K562 (cell line): Measurements from ENCODE around the gene EFCAB12. TPM values are rescaled to one million over a fixed set of nuclear protein-coding genes. Genes with fewer than 3 reads are reported as not detected.

ENCODE experiments used
- ETV6 ChIP-seq, 3 experiments: fragments of 150-350 bp in 1 of 3; sonication (generic) in 1 of 3; formaldehyde crosslinking in 1 of 3; IDR thresholded peaks; 2 replicates each; pipeline versions ENCODE4 v1.6.1 to v1.8.0; 2014 to 2022; ENCODE audit warnings: borderline replicate concordance in 2 of 3, low read depth in 2 of 3, antibody characterized with exemption in 1 of 3, low read length in 1 of 3, mild to moderate bottlenecking in 1 of 3, missing genetic modification reagents in 1 of 3
- FOXP1 ChIP-seq: sonication (generic); formaldehyde crosslinking; IDR thresholded peaks from 2 replicates; pipeline ENCODE4 v1.8.0; 2022; ENCODE audit warnings: mild to moderate bottlenecking, missing genetic modification reagents
- POLR2A ChIP-seq: fragments of 450-650 bp; conservative IDR thresholded peaks from 2 replicates; pipeline ENCODE4 v1.6.1; 2016
- RBM17 ChIP-seq: fragments of 200-400 bp; formaldehyde crosslinking; IDR thresholded peaks from 2 replicates; pipeline ENCODE4 v1.6.1; 2017; ENCODE audit warnings: low read depth, mild to moderate bottlenecking, low read length, borderline replicate concordance
- SAFB ChIP-seq: fragments of 200-400 bp; formaldehyde crosslinking; IDR thresholded peaks from 2 replicates; pipeline ENCODE4 v1.6.1; 2017; ENCODE audit warnings: low read depth, low read length, borderline replicate concordance
- WHSC1 ChIP-seq: IDR thresholded peaks from one replicate; pipeline ENCODE4 v1.6.1; 2012; ENCODE audit warnings: low read length, control low read depth, inconsistent platforms
- YBX1 ChIP-seq: fragments of 450-650 bp; IDR thresholded peaks from 2 replicates; pipeline ENCODE4 v1.7.1; 2016; ENCODE audit warnings: mild to moderate bottlenecking
- ZBTB17 ChIP-seq: fragments of 450-650 bp; formaldehyde crosslinking; IDR thresholded peaks from 2 replicates; pipeline ENCODE4 v1.4.0; 2020; ENCODE audit warnings: mild to moderate bottlenecking
- ZNF212 ChIP-seq: fragments of 450-650 bp; formaldehyde crosslinking; IDR thresholded peaks from 2 replicates; pipeline ENCODE4 v1.4.0; 2020; ENCODE audit warnings: mild to moderate bottlenecking
- ZNF311 ChIP-seq: fragments of 250-450 bp; sonication (Bioruptor Pico); IDR thresholded peaks from 2 replicates; pipeline ENCODE4 v1.4.0; 2020; ENCODE audit warnings: mild to moderate bottlenecking, moderate library complexity
- polyA plus RNA-seq, 8 experiments: library from polyadenylated mRNA; depleted of rRNA in 4 of 8; stranded (reverse) in 5 of 8; unstranded in 3 of 8; fragments of >200 nt; fragmentation: Nextera tagmentation in 2 of 8; fragmentation: Illumina TruSeq in 1 of 8; extraction: Ambion mirVana in 2 of 8; extraction: Trizol in 1 of 8; gene quantifications; 2 replicates each; pipeline versions ENCODE4 v1.2.1 to v1.2.3, GENCODE V29; 2011 to 2014; ENCODE audit warnings: inconsistent platforms in 1 of 8, missing spikeins in 1 of 8
- total RNA-seq, 7 experiments: library from RNA; depleted of rRNA in 6 of 7; stranded (reverse); fragments of >200 nt in 6 of 7; fragmentation: Illumina TruSeq in 2 of 7; extraction: Trizol in 2 of 7; gene quantifications; 2 replicates each; pipeline versions ENCODE4 v1.2.1 to v1.2.3, GENCODE V29; 2011 to 2021; ENCODE audit warnings: low replicate concordance in 1 of 7
- TF ChIP-seq, protein P1 (sequence below), 2 experiments: fragments of 450-650 bp; IDR thresholded peaks; 2 replicates each; pipeline ENCODE4 v1.6.1; 2016; ENCODE audit warnings: mild to moderate bottlenecking in 2 of 2, borderline replicate concordance in 1 of 2, low read depth in 1 of 2, moderate library complexity in 1 of 2
- TF ChIP-seq, protein P2 (sequence below): fragments of 450-650 bp; conservative IDR thresholded peaks from 2 replicates; pipeline ENCODE4 v1.6.1; 2016; ENCODE audit warnings: missing genetic modification characterization, low read depth, mild to moderate bottlenecking, missing compliant biosample characterization, moderate library complexity
- TF ChIP-seq, protein P3 (sequence below): fragments of 200-400 bp; formaldehyde crosslinking; IDR thresholded peaks from 2 replicates; pipeline ENCODE4 v1.6.1; 2017; ENCODE audit warnings: mild to moderate bottlenecking, low read depth, low read length, moderate library complexity
- TF ChIP-seq, protein P4 (sequence below): fragments of 450-650 bp; formaldehyde crosslinking; conservative IDR thresholded peaks from 2 replicates; pipeline ENCODE4 v1.4.0; 2022; ENCODE audit warnings: mild to moderate bottlenecking, missing genetic modification characterization

The EFCAB12 gene
- total and polyA plus RNA-seq, 9 of the 15 experiments (the other 6 are each of a cell fraction or from before 2014, with no cell fraction given), result 0.08 to 0.95 (median 0.56) TPM; not detected in 1

DNA sequence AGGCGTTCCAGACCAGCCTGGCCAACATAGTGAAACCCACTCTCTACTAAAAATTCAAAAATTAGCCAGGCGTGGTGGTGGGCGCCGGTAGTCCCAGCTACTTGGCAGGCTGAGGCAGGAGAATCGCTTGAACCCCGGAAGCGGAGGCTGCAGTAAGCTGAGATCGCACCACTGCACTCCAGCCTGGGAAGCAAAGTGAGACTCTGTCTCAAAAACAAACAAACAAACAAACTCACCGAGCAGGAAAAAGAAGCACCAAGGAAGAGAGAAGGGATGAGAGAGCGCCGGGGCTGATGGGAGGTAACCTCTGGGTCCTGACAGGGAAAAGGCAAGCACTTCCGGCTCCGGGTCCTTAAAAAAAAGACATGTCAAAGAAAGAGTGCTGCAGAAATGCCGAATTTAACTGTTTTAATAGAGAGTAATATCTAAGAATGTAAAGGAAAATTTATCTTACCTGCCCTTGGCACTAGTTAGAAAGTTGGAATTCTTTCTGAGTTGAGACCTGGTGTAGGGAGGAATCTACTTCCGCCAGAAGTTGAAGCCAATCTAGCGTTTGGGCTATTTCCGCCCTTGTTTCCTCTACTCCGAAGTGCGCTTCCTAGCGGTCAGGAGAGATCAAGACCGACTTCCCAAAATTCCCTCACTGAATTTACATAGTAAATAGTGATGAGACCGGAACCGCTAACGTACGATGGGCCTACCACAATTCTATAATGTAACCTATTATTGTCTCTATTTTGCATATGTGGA lies 29.1 kb downstream of the EFCAB12 start (continued):
- TF ChIP-seq, protein P1, sequence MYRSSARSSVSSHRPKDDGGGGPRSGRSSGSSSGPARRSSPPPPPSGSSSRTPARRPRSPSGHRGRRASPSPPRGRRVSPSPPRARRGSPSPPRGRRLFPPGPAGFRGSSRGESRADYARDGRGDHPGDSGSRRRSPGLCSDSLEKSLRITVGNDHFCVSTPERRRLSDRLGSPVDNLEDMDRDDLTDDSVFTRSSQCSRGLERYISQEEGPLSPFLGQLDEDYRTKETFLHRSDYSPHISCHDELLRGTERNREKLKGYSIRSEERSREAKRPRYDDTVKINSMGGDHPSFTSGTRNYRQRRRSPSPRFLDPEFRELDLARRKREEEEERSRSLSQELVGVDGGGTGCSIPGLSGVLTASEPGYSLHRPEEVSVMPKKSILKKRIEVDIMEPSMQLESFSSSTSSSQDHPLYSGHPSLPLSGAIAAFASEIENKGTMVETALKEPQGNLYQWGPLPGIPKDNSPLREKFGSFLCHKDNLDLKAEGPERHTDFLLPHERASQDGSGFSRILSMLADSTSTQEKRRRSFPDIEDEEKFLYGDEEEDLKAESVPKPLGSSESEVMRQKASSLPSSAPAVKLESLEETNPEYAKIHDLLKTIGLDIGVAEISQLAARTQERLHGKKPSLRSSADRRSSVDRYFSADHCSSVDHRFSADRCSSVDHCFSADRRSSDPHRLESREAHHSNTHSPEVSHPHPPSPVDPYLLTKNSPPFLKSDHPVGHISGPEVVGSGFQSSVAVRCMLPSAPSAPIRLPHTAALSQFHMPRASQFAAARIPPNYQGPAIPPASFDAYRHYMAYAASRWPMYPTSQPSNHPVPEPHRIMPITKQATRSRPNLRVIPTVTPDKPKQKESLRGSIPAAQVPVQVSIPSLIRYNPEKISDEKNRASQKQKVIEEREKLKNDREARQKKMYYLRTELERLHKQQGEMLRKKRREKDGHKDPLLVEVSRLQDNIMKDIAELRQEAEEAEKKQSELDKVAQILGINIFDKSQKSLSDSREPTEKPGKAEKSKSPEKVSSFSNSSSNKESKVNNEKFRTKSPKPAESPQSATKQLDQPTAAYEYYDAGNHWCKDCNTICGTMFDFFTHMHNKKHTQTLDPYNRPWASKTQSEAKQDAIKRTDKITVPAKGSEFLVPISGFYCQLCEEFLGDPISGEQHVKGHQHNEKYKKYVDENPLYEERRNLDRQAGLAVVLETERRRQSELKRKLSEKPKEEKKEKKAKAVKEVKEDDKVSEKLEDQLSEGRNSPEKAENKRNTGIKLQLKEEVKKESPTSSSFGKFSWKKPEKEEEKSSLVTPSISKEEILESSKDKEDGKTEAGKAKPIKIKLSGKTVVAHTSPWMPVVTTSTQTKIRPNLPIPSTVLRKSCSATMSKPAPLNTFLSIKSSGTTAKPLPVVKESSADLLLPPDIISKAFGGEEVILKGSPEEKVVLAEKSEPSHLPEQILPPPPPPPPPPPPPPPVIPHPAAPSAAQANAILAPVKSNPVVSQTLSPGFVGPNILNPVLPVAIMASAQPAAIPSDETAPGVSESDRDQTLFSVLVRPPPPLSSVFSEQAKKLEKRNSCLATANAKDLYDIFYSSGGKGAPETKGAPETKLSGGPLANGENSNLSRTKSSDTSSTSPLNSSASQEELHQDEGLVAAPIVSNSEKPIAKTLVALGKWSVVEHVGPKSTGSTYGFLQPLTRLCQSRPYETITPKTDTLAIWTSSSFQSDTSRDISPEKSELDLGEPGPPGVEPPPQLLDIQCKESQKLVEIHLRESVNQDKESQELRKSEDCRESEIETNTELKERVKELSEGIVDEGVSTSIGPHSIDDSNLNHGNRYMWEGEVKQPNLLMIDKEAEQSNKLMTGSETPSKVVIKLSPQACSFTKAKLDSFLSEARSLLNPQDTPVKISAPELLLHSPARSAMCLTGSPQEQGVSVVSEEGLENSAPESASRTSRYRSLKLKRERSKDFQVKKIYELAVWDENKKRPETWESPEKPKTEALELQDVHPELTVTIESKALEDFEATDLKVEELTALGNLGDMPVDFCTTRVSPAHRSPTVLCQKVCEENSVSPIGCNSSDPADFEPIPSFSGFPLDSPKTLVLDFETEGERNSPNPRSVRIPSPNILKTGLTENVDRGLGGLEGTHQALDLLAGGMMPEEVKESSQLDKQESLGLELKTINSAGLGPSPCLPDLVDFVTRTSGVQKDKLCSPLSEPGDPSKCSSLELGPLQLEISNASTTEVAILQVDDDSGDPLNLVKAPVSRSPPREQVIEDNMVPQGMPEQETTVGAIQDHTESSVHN (IDR thresholded peaks at IDR 0.05; ENCODE audit: borderline replicate concordance in 1 of 2, low read depth in 1 of 2), result no peak
- TF ChIP-seq ZBTB17 (CRISPR knock-in tag), result no peak
- TF ChIP-seq, protein P2, sequence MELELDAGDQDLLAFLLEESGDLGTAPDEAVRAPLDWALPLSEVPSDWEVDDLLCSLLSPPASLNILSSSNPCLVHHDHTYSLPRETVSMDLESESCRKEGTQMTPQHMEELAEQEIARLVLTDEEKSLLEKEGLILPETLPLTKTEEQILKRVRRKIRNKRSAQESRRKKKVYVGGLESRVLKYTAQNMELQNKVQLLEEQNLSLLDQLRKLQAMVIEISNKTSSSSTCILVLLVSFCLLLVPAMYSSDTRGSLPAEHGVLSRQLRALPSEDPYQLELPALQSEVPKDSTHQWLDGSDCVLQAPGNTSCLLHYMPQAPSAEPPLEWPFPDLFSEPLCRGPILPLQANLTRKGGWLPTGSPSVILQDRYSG (tag), result no peak
- TF ChIP-seq, protein P3, sequence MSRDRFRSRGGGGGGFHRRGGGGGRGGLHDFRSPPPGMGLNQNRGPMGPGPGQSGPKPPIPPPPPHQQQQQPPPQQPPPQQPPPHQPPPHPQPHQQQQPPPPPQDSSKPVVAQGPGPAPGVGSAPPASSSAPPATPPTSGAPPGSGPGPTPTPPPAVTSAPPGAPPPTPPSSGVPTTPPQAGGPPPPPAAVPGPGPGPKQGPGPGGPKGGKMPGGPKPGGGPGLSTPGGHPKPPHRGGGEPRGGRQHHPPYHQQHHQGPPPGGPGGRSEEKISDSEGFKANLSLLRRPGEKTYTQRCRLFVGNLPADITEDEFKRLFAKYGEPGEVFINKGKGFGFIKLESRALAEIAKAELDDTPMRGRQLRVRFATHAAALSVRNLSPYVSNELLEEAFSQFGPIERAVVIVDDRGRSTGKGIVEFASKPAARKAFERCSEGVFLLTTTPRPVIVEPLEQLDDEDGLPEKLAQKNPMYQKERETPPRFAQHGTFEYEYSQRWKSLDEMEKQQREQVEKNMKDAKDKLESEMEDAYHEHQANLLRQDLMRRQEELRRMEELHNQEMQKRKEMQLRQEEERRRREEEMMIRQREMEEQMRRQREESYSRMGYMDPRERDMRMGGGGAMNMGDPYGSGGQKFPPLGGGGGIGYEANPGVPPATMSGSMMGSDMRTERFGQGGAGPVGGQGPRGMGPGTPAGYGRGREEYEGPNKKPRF, result no peak
- no peak for TF ChIP-seq SAFB
- TF ChIP-seq, protein P4, sequence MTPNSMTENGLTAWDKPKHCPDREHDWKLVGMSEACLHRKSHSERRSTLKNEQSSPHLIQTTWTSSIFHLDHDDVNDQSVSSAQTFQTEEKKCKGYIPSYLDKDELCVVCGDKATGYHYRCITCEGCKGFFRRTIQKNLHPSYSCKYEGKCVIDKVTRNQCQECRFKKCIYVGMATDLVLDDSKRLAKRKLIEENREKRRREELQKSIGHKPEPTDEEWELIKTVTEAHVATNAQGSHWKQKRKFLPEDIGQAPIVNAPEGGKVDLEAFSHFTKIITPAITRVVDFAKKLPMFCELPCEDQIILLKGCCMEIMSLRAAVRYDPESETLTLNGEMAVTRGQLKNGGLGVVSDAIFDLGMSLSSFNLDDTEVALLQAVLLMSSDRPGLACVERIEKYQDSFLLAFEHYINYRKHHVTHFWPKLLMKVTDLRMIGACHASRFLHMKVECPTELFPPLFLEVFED (CRISPR knock-in tag), result no peak
- no peak for TF ChIP-seq YBX1
- TF ChIP-seq POLR2A, result no peak; the same call in 1 of the 2 replicates
- no peak for TF ChIP-seq RBM17
- TF ChIP-seq ZNF311 (CRISPR knock-in tag), result no peak
- no peak for TF ChIP-seq WHSC1
- TF ChIP-seq ZNF212 (CRISPR knock-in tag), result no peak
- TF ChIP-seq ETV6 (IDR thresholded peaks at IDR 0.05; ENCODE audit: borderline replicate concordance in 1 of 2, low read depth in 2 of 2, low read length in 1 of 2), result peak; percentile 22 to 65; a peak in 2 of 4 replicates
- TF ChIP-seq ETV6 (CRISPR knock-in tag; IDR thresholded peaks at IDR 0.05; ENCODE audit: borderline replicate concordance), result no peak
- TF ChIP-seq FOXP1, result no peak
